NCI-H2196 treated with DMSO at 0.1 percent for 48 hours (cell line): Measurements from ENCODE around the gene GPATCH1.

Source experiments
- DNase-seq: peaks from one replicate; lab custom pipeline; 2025; ENCODE audit not compliant: unreplicated experiment; lab: John Stamatoyannopoulos, UW

The GPATCH1 gene

GRCh38 chr19:33063753-33064457 lies 17.1 kb upstream of the GPATCH1 start:
- no peak for DNase-seq

DNA sequence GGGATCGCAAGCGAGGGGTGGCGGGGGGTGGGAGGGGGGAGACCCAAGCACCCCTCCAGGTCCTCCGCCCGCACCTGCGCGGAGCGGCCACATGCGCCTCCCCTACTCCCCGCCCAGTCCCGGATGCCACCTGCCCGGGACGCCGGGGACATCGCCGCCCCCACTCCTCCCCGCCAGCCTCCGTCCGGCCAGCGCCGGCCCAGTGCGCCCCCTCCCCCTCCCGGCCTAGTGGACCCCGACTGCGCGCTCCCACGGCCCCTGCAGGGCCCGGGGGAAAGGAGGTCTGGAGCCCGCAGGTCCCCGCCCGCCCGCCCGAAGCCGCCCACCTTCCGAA lies 16.6 kb upstream of the GPATCH1 start:
- DNase-seq, result peak; percentile 36

DNA sequence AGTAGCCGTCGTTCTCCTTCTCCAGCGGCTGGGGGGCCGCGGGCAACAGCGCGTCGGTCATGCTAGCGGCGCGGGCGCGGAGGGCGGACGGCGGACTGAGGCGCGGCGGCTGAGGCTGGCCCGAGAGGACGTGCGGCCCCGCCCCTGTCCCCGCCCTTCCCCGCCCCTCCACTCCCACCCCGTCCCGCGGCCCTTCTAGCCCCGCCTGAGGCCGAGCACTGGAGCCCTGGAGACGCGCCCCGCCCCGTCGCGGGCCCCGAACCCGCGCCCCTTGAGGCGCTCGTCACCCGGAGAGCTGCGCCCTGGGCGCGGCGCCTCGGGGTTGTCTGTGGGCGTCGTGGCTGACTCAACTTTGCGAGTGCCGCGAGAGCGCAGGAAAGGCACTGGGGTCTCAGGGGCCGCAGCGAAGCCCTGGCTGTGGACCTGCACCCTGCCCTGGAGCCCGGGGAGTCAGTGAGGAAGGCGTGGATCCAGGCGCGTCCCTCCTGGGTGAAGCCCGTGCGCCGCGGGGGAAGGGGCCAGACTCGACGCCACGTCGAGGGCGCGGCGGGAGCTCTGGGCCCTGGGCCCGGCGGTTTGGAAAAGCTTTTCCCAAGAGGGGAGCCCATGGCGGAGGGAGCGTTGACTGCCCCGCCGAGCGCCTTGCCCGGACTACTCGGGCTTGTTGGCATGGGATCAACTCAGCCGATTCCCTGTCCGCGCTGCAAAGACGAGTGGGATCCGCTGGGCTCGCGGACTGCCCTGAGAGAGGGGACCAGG lies 16.0 kb upstream of the GPATCH1 start, which contains the start of gene RHPN2:
RHPN2 (minus strand) TSS at position 97 of the 759 bp plus-strand sequence; CDS start at position 61, 36 bp downstream.
- peak; percentile 58 for DNase-seq

DNA sequence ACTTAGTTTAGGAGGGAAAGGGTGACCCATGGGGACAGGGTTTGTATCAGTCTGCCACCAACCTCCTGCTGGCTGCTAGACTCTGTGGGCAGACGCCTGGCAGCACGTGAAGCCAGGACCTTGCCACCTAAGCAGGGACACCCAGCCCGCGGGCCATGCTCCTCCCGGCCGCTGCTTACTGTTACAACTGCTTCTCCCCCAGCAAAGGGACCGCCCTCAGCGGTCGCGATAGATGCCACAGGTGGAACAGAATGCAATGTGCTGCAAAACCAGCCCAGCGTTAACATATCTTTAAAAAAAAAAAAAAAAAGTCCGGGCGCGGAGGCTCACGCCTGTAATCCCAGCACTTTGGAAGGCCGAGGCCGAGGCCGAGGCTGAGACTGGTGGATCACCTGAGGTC lies 14.4 kb upstream of the GPATCH1 start:
- DNase-seq, result no peak

DNA sequence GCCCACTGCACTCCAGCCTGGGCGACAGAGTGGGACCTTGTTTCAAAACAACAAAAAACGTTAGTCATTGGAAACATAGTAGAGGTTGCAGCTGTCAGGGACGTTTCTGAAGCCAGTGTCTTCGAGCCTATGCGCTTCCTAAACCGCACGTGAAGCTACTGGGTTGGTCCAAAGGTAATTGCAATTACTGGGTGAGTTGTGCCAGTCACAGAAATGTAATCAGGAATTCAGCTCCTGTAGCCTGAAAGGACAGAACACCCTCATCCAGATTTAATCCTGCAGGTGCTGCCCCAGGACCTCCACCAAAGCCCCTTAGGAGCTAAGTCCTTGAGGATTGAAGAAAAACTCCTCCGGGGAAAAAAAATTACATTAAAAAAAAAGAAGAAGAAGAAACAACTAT lies 13.9 kb upstream of the GPATCH1 start:
- no peak for DNase-seq

- DNase-seq, result no peak
These were observed 9.1 kb upstream of the GPATCH1 start for GRCh38 chr19:33071887-33072286.

GRCh38 chr19:33075519-33075918 lies 5.5 kb upstream of the GPATCH1 start:
- no peak for DNase-seq

DNA sequence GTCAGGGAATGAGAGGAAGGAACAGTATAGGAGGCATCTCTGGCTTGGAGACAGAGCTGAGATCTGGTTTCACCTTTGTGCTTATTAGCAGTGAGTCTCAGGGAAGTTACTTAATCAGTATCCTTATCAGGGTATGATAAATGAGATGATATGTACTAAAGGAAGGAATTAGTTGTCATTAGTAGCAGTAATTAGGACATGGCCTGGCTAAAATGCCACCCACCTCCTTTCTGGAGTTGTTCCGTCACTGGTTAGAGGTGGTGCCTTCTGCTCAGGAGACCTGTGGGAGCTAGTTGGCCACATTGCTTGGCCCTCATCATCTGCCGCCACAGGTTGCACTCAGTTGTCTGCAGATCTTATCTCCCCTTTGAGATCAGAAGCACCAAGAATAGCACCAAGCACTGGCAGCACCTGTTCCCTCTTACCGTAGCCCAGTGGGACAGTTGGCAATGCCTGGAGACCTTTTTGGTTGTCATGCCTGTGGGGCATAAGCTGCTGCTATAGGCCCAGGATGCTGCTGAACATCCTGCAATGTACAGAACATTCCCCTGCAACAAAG lies 4.7 kb downstream of the GPATCH1 start:
- no peak for DNase-seq

DNA sequence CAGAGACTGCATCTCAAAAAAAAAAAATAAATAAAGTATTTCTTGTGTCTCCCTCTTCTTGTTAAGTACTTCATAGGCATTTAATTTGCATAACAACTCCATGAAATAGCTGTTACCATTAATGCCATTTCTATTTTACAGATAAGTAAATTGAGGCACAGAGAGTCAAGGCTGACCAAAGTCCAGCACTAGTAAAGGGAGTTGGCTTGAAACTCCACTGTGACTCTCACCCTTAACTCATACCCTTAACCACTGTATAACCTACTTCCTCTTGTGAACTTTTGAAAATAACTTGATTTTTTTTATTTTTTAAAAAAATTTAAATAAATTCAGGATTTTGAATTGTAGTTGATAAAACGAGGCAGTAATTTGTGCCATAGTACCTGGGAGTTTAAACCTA lies 6.0 kb downstream of the GPATCH1 start:
- no peak for DNase-seq

GRCh38 chr19:33089010-33089409 lies 8.0 kb downstream of the GPATCH1 start:
- DNase-seq, result no peak

- DNase-seq, result no peak
These were observed 9.2 kb downstream of the GPATCH1 start for GRCh38 chr19:33090179-33090578.

DNA sequence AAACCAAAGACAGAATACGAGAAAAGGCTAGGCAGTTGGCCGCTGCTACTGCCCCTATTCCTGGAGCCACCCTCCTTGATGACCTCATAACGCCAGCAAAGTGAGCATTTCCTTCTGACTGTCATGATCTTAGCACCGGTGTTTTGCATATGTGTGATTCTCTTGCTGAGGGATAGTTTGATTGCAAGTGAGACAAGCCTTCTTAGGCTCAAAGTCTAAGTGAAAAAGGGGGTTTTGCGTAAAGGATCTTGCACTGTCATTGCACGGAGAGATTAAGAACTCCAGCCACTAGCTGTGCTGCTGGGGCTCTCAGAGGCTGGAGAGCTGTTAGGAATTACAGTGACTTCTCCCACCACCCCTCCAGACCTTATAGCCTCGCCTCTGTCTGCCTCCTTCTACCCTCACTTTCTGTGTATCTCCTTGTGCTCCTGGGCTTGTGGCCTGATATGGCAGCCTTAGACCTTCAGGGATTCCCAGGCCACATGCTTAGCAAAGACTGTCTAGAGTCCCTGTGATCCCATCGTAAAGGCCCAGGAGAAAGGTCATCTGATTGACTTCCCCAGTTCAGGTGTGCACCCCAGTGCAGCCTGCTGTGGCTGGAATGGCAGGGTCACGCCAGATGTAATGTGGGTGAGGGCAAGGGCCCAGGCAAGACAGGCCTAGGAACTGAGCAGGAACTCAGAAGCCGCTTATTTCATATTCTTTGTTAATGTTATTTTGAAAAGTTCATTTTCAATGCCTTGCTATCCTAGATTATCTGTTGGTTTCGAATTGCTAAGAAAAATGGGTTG lies 12.6 kb downstream of the GPATCH1 start:
- DNase-seq, result no peak

- no peak for DNase-seq
These were observed 13.6 kb downstream of the GPATCH1 start for GRCh38 chr19:33094436-33095067.

GRCh38 chr19:33096005-33096404 lies 15.0 kb downstream of the GPATCH1 start:
- no peak for DNase-seq

DNA sequence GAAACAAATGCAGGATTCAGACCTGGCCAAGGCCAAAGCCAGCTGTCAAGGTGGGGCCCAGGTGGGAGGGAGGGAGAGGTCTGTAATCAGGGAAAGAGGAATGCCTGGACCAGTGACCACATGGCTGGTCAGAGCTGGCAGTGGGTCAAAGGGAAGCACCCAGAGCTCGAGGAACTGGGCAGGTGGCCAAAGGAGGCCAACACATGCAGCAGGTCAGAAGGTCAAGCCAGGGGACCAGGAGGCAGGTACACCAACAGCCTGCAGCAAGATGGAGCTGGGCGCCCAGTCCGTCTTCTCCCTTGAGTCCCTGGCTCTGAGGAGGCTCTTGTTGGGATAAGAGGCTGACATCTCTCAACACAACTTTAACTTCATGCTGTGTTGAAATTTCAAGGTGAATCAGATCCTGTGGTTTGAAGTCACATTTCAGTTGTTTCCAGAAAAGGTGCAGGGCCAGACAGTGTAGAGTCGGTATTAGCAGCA lies 17.1 kb downstream of the GPATCH1 start:
- DNase-seq, result peak; percentile 36

- no peak for DNase-seq
These were observed 20.1 kb downstream of the GPATCH1 start for GRCh38 chr19:33100894-33101644.

- no peak for DNase-seq
These were observed 21.9 kb downstream of the GPATCH1 start for GRCh38 chr19:33102893-33103292.

DNA sequence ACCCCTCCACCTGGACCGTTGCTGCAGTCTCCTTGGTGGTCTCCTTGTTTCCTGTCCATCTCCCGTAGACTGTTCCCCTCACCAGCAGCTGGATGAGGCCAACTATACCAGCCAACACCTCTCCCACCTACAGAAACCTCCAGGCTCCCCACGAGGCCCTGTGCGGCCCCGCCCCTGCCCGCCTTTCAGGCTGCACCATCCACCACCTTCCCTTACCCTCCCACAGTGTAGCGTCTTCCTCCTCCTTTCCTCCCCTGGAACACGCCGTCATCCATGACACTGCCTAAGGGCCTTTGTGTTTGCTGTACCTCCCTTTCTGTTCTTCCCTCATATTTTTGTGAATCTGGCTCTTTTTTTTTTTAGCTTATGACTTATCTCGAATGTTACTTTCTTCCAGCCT lies 27.2 kb downstream of the GPATCH1 start:
- no peak for DNase-seq

DNA sequence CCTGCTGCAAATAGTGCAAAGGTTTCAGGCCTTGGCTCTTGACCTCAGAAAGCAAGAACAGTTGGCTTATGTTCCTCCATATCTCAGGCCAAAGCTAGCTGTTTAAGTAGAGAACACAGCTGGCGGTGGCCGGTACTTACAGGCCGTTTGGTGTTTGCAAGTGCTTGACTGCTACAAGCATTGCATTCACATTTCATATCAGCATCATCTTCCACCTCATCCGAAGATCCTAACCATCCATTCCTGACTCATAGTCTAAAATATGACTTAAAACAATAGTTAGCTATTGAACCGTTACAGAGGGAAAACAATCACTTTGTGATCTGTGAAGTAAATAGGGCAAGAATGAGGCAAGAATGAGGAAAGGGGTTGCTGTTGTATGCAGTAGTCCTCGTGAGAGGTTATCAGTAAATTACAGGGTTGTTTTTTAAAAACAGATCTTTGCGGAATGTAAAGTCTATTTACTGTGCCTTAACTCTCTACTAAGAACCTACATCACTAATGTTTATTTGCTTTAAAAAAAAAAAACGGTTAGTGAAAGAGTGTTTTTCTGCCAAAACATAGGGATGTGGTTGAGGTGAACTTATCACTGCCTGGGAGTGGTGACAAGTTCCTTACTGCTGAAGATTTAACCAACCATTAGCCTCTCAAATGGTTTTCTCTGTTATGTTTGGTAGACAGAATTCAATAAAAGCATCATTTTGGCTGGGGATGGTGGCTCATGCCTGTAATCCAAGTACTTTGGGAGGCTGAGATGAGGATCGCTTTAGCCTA lies 29.3 kb downstream of the GPATCH1 start:
- DNase-seq, result no peak
